IMR-90 (cell line): Measurements from ENCODE around the gene PMPCA. TPM values are rescaled to one million over a fixed set of nuclear protein-coding genes. Genes with fewer than 3 reads are reported as not detected.

Source experiments
- ATAC-seq: fragments of 200-7000 bp; cut with Tn5 transposase; 2 replicates; pipeline ENCODE4 v1.9.1; 2020; ENCODE audit warnings: low read depth, mild to moderate bottlenecking, moderate library complexity
- BruUV-seq: library from RNA; stranded (reverse); fragments of 400-500 nt; replicated peaks from 2 replicates; lab custom pipeline; 2021; lab: Mats Ljungman, UMichigan
- CTCF ChIA-PET: fragments of 300-600 bp; formaldehyde crosslinking; extraction: SDS; loops from one replicate; lab custom pipeline; 2021; ENCODE audit warnings: antibody characterized with exemption; lab: Yijun Ruan, JAX
- POLR2A ChIA-PET: fragments of 300-600 bp; sonication (Branson Sonifier 250); formaldehyde crosslinking; loops from one replicate; lab custom pipeline; 2022; ENCODE audit warnings: antibody characterized with exemption; ENCODE audit not compliant: unreplicated experiment; lab: Charles Lee
- DNase-seq: peaks from one replicate; pipeline ENCODE4 v3.0.0; 2013
- H2AFZ ChIP-seq: replicated peaks from 2 replicates; pipeline ENCODE3; 2013; ENCODE audit warnings: low read length, mild to moderate bottlenecking; ENCODE audit not compliant: poor library complexity
- H2AK5ac ChIP-seq: 2 replicates; pipeline ENCODE4 v1.6.1; 2013; ENCODE audit warnings: low read depth, low read length, inconsistent platforms
- H2AK9ac ChIP-seq: replicated peaks from 2 replicates; pipeline ENCODE3; 2013; ENCODE audit warnings: mild to moderate bottlenecking, low read depth, low read length, moderate library complexity; ENCODE audit not compliant: poor library complexity
- H2BK120ac ChIP-seq: 2 replicates; pipeline ENCODE4 v1.6.1; 2013; ENCODE audit warnings: low read depth, low read length, inconsistent platforms
- H2BK15ac ChIP-seq: 3 replicates; pipeline ENCODE4 v1.6.1; 2013; ENCODE audit warnings: low read depth, low read length, inconsistent platforms
- H2BK20ac ChIP-seq: 2 replicates; pipeline ENCODE4 v1.6.1; 2013; ENCODE audit warnings: low read depth, mild to moderate bottlenecking, inconsistent platforms, low read length, moderate library complexity
- H2BK5ac ChIP-seq: 2 replicates; pipeline ENCODE4 v1.6.1; 2013; ENCODE audit warnings: mild to moderate bottlenecking, low read depth, low read length, inconsistent platforms; ENCODE audit not compliant: poor library complexity, severe bottlenecking
- H3K14ac ChIP-seq: replicated peaks from 2 replicates; pipeline ENCODE4 v1.6.1; 2013; ENCODE audit warnings: low read depth, low read length, inconsistent platforms
- H3K18ac ChIP-seq: 2 replicates; pipeline ENCODE4 v1.6.1; 2013; ENCODE audit warnings: low read depth, low read length, control low read depth
- H3K23ac ChIP-seq: 2 replicates; pipeline ENCODE4 v1.6.1; 2013; ENCODE audit warnings: low read depth, low read length, inconsistent platforms
- H3K27ac ChIP-seq: 2 replicates; pipeline ENCODE4 v1.5.1; 2013; ENCODE audit warnings: mild to moderate bottlenecking, control low read depth, low read length; ENCODE audit not compliant: insufficient read depth
- H3K27me3 ChIP-seq: 2 replicates; pipeline ENCODE4 v1.6.1; 2013; ENCODE audit warnings: low read length; ENCODE audit not compliant: control insufficient read depth, insufficient read depth
- H3K36me3 ChIP-seq: 2 replicates; pipeline ENCODE4 v1.6.1; 2013; ENCODE audit warnings: low read length, mixed read lengths; ENCODE audit not compliant: control insufficient read depth, insufficient read depth
- H3K4ac ChIP-seq: 2 replicates; pipeline ENCODE4 v1.6.1; 2013; ENCODE audit warnings: low read depth, low read length, inconsistent platforms
- H3K4me1 ChIP-seq: 2 replicates; pipeline ENCODE4 v1.6.1; 2013; ENCODE audit warnings: low read length, mixed read lengths; ENCODE audit not compliant: control insufficient read depth, insufficient read depth
- H3K4me2 ChIP-seq: 2 replicates; pipeline ENCODE4 v1.6.1; 2013; ENCODE audit warnings: low read depth, mild to moderate bottlenecking, control low read depth, low read length, moderate library complexity
- H3K4me3 ChIP-seq: 2 replicates; pipeline ENCODE4 v1.5.1; 2013; ENCODE audit warnings: low read depth, mild to moderate bottlenecking, control low read depth, low read length, moderate library complexity; ENCODE audit not compliant: insufficient read depth
- H3K56ac ChIP-seq: 2 replicates; pipeline ENCODE4 v1.6.1; 2013; ENCODE audit warnings: low read length, inconsistent platforms; ENCODE audit not compliant: insufficient read depth; ENCODE audit errors: extremely low read depth
- H3K79me1 ChIP-seq, 2 experiments: 2 replicates each; pipeline ENCODE4 v1.6.1; 2013; ENCODE audit warnings: low read length in 2 of 2, inconsistent platforms in 1 of 2, low read depth in 1 of 2
- H3K9ac ChIP-seq: 2 replicates; pipeline ENCODE4 v1.6.1; 2013; ENCODE audit warnings: low read depth, low read length, control low read depth
- H3K9me1 ChIP-seq: 2 replicates; pipeline ENCODE4 v1.6.1; 2013; ENCODE audit warnings: low read length, inconsistent platforms; ENCODE audit not compliant: insufficient read depth
- H3K9me3 ChIP-seq: 2 replicates; pipeline ENCODE4 v1.6.1; 2013; ENCODE audit warnings: low read length; ENCODE audit not compliant: control insufficient read depth, insufficient read depth
- H4K20me1 ChIP-seq: 2 replicates; pipeline ENCODE4 v1.6.1; 2013; ENCODE audit warnings: low read length, inconsistent platforms; ENCODE audit not compliant: insufficient read depth
- H4K5ac ChIP-seq: 2 replicates; pipeline ENCODE4 v1.6.1; 2013; ENCODE audit warnings: mild to moderate bottlenecking, low read depth, low read length, control low read depth
- H4K8ac ChIP-seq, 2 experiments: 2 replicates each; pipeline ENCODE4 v1.6.1; 2013; ENCODE audit warnings: low read depth in 2 of 2, low read length in 2 of 2, control low read depth in 1 of 2, inconsistent platforms in 1 of 2
- H4K91ac ChIP-seq: 2 replicates; pipeline ENCODE4 v1.6.1; 2013; ENCODE audit warnings: low read depth, low read length, inconsistent platforms; ENCODE audit not compliant: insufficient read depth
- BHLHE40 ChIP-seq: fragments of 150-350 bp; IDR thresholded peaks from 2 replicates; pipeline ENCODE4 v1.6.1; 2016; ENCODE audit warnings: mild to moderate bottlenecking, low read depth, low read length
- CEBPB ChIP-seq: IDR thresholded peaks from 2 replicates; pipeline ENCODE4 v1.6.1; 2012; ENCODE audit warnings: low read depth, low read length, improper control_type of control experiment
- CHD1 ChIP-seq: IDR thresholded peaks from 2 replicates; pipeline ENCODE4 v1.6.1; 2012; ENCODE audit warnings: low read depth, low read length, improper control_type of control experiment
- CTCF ChIP-seq: conservative IDR thresholded peaks from 2 replicates; pipeline ENCODE4 v1.5.1; 2012; ENCODE audit warnings: mild to moderate bottlenecking, low read depth, low read length, improper control_type of control experiment
- ELK1 ChIP-seq: fragments of 150-350 bp; IDR thresholded peaks from 2 replicates; pipeline ENCODE4 v1.6.1; 2016; ENCODE audit warnings: low read depth, mild to moderate bottlenecking, low read length, moderate library complexity, borderline replicate concordance
- FOS ChIP-seq: fragments of 150-350 bp; IDR thresholded peaks from 2 replicates; pipeline ENCODE4 v1.6.1; 2016; ENCODE audit warnings: low read depth, low read length
- MAFK ChIP-seq: IDR thresholded peaks from 2 replicates; pipeline ENCODE4 v1.6.1; 2012; ENCODE audit warnings: low read depth, low read length, improper control_type of control experiment
- MAZ ChIP-seq: IDR thresholded peaks from 2 replicates; pipeline ENCODE4 v1.6.1; 2012; ENCODE audit warnings: low read depth, mild to moderate bottlenecking, low read length, improper control_type of control experiment, moderate library complexity, borderline replicate concordance
- MXI1 ChIP-seq: IDR thresholded peaks from 2 replicates; pipeline ENCODE4 v1.6.1; 2012; ENCODE audit warnings: low read depth, mild to moderate bottlenecking, low read length, moderate library complexity, borderline replicate concordance
- NFE2L2 ChIP-seq: fragments of 150-350 bp; IDR thresholded peaks from 2 replicates; pipeline ENCODE4 v1.6.1; 2016; ENCODE audit warnings: low read depth, mild to moderate bottlenecking, low read length
- POLR2A ChIP-seq: IDR thresholded peaks from 2 replicates; pipeline ENCODE4 v1.6.1; 2012; ENCODE audit warnings: mild to moderate bottlenecking, low read depth, low read length
- RAD21 ChIP-seq: IDR thresholded peaks from 2 replicates; pipeline ENCODE4 v1.6.1; 2012; ENCODE audit warnings: low read length, improper control_type of control experiment
- RCOR1 ChIP-seq: IDR thresholded peaks from 2 replicates; pipeline ENCODE4 v1.6.1; 2012; ENCODE audit warnings: mild to moderate bottlenecking, low read length, improper control_type of control experiment; ENCODE audit not compliant: insufficient replicate concordance
- RFX5 ChIP-seq: IDR thresholded peaks from 2 replicates; pipeline ENCODE4 v1.8.0; 2012; ENCODE audit warnings: low read depth, mild to moderate bottlenecking, low read length, moderate library complexity
- SMC3 ChIP-seq: fragments of 150-350 bp; IDR thresholded peaks from 2 replicates; pipeline ENCODE4 v1.6.1; 2016; ENCODE audit warnings: low read depth, mild to moderate bottlenecking, antibody characterized with exemption, low read length, moderate library complexity
- USF2 ChIP-seq: fragments of 150-350 bp; IDR thresholded peaks from 2 replicates; pipeline ENCODE4 v1.6.1; 2017; ENCODE audit warnings: mild to moderate bottlenecking, antibody characterized with exemption, low read length, low read depth
- WGBS, 2 experiments: methylation state at CpG; one replicate each; pipeline versions ENCODE4 v1.1.5 to v1.1.7; 2013; ENCODE audit warnings: missing lambda C conversion rate in 2 of 2; ENCODE audit not compliant: insufficient read length in 1 of 2; ENCODE audit errors: extremely low coverage in 2 of 2; 5-methylcytosine and 5-hydroxymethylcytosine counted together
- dilution Hi-C: fragments of 300-500 bp; cut with HindIII; formaldehyde crosslinking; loops from one replicate; pipeline ENCODE4 v1.14.3; 2018; ENCODE audit warnings: low sequenced_read_pairs; ENCODE audit not compliant: unreplicated experiment
- in situ Hi-C: fragments of 300-500 bp; cut with MboI; formaldehyde crosslinking; loops from 3 replicates; pipeline ENCODE4 v1.14.3; 2019; ENCODE audit warnings: low sequenced_read_pairs, inconsistent platforms, mixed read lengths
- intact Hi-C: fragments of 100-400 bp; cut with micrococcal nuclease; formaldehyde crosslinking; loops from 2 replicates; pipeline ENCODE4 v1.10.0; 2022
- polyA plus RNA-seq, 3 experiments: library from polyadenylated mRNA; depleted of rRNA; stranded (reverse); fragments of >200 nt; gene quantifications; 2 replicates each; pipeline ENCODE4 v1.2.3, GENCODE V29; 2012; ENCODE audit warnings: low replicate concordance in 1 of 3
- total RNA-seq: library from RNA; depleted of rRNA; stranded (reverse); fragments of >200 nt; gene quantifications from 2 replicates; pipeline ENCODE4 v1.2.3, GENCODE V29; 2012

The PMPCA gene
- total and polyA plus RNA-seq, 2 of the 4 experiments (the other 2 are of a cell fraction), result 62.6 to 95.8 TPM

GRCh38 chr9:136437430-136437829, 27.0 kb downstream of the PMPCA start:
- POLR2A ChIA-PET, result no interaction called here
- H3K36me3 ChIP-seq, result peaks cover 40% of the 10 kb centered on the region
- H2BK5ac ChIP-seq, result no peak overlapping the region
- peak overlapping the region; percentile 42 for H2AK9ac ChIP-seq
- H3K14ac ChIP-seq, result no peak overlapping the region
- no peak for TF ChIP-seq USF2
- TF ChIP-seq POLR2A, result no peak
- TF ChIP-seq RCOR1, result no peak
- TF ChIP-seq SMC3, result no peak
- no peak for TF ChIP-seq MAZ
- no peak for TF ChIP-seq FOS
- TF ChIP-seq RAD21, result no peak
- no peak for TF ChIP-seq MAFK
- TF ChIP-seq NFE2L2, result no peak
- no peak for TF ChIP-seq BHLHE40
- TF ChIP-seq ELK1, result no peak
- TF ChIP-seq CTCF, result no peak
- no peak; the same call in 1 of the 2 replicates for TF ChIP-seq CEBPB
- no peak for TF ChIP-seq RFX5
- TF ChIP-seq MXI1, result no peak
- TF ChIP-seq CHD1, result no peak
- H3K56ac ChIP-seq, result no peak overlapping the region
- peak overlapping the region; percentile 76 for H3K4me2 ChIP-seq
- H4K8ac ChIP-seq, result no peak overlapping the region; a peak in 1 of 4 replicates
- DNase-seq (peak; percentile 34), ATAC-seq (no peak)
- BruUV-seq, result no TSS peak
- H4K91ac ChIP-seq, result no peak overlapping the region
- H3K23ac ChIP-seq, result peak overlapping the region; percentile 11; the same call in 1 of the 2 replicates
- no peak overlapping the region for H2BK15ac ChIP-seq
- peaks cover 8% of the 10 kb centered on the region; the same call in 1 of the 2 replicates for H3K9me1 ChIP-seq
- CTCF ChIA-PET, result no interaction called here
- H3K18ac ChIP-seq, result no peak overlapping the region
- H2BK20ac ChIP-seq, result no peak overlapping the region
- H3K4ac ChIP-seq, result no peak overlapping the region
- no peak overlapping the region for H2AFZ ChIP-seq
- 90% methylated on average over 3 of the region's 8 CpGs; no CpG with 5 or more reads in 1 of the 2 experiments for WGBS, 2 experiments
- no peaks in the 10 kb centered on the region for H3K9me3 ChIP-seq
- no peak overlapping the region for H2BK120ac ChIP-seq
- peaks cover 72% of the 10 kb centered on the region for H4K20me1 ChIP-seq
- peaks cover 7% of the 10 kb centered on the region for H3K4me1 ChIP-seq
- in situ Hi-C loops, result no loop called here
- no peak overlapping the region for H4K5ac ChIP-seq
- H3K4me3 ChIP-seq, result peak overlapping the region; percentile 18; the same call in 1 of the 2 replicates
- intact Hi-C loops, result no loop called here
- no peaks in the 10 kb centered on the region for H3K27me3 ChIP-seq
- H3K9ac ChIP-seq, result peak overlapping the region; percentile 29; the same call in 1 of the 2 replicates
- peaks cover 6 to 70% of the 10 kb centered on the region in 2 experiments for H3K79me1 ChIP-seq
- H2AK5ac ChIP-seq, result peak overlapping the region; percentile 63; the same call in 1 of the 2 replicates
- dilution Hi-C loops, result no loop called here
- H3K27ac ChIP-seq, result no peak overlapping the region
